Measurements from ENCODE around the gene PDIA2.

PDIA2 gene

GRCh38 chr16:286491-287297 lies 3.7 kb downstream of the PDIA2 start:
- Histone ChIP-seq H3K9me3 (ENCODE audit: control insufficient read depth in 1 of 2, low read length in 2 of 2) (no peaks in the 10 kb centered on the region), H3K27ac (ENCODE audit: low read depth, low read length) (no peak overlapping the region), H3K9ac (ENCODE audit: low read depth in 1 of 2, low read length in 2 of 2) (no peak overlapping the region), H3K36me3 (ENCODE audit: control insufficient read depth in 1 of 2, insufficient read depth in 2 of 2, low read length in 2 of 2) (peaks cover 5 to 34% of the 10 kb centered on the region in 2 donors), H3K27me3 (ENCODE audit: control insufficient read depth in 1 of 2, insufficient read depth in 2 of 2, low read length in 2 of 2) (peaks cover 0 to 5% of the 10 kb centered on the region in 2 donors), H3K4me3 (ENCODE audit: low read depth in 1 of 2, low read length in 2 of 2) (no peak overlapping the region), H3K4me1 (ENCODE audit: control insufficient read depth in 1 of 2, insufficient read depth in 2 of 2, low read length in 2 of 2) (no peaks in the 10 kb centered on the region)

DNA sequence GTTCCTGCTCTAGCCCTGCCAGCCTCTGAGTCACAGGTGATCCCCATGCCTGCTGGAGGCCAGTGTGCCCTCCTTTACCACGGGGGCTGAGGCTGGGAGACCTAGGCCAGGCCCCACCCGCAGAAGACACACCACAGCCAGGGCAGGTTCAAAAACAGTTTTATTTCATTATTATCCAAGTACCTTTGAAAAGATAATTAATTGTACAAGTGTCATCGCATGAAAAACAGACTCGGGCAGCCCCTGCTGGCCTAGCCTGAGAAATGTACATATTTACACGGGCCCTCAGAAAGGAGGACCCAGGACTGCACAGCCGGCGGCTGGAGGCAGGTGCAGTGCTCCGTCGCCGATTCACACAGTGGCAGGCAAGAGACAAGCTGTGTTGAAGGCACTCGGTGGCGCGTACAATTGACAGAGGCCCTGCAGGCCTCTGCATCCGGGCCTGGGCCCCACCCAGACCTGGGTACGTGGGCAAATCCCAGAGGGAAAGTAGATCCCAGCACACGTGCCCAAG lies 4.4 kb downstream of the PDIA2 start:
- Histone ChIP-seq H3K9ac (ENCODE audit: low read depth in 1 of 2, low read length in 2 of 2) (no peak overlapping the region), H3K9me3 (ENCODE audit: control insufficient read depth in 1 of 2, low read length in 2 of 2) (no peaks in the 10 kb centered on the region), H3K4me1 (ENCODE audit: control insufficient read depth in 1 of 2, insufficient read depth in 2 of 2, low read length in 2 of 2) (no peaks in the 10 kb centered on the region), H3K27ac (ENCODE audit: low read depth, low read length) (no peak overlapping the region), H3K27me3 (ENCODE audit: control insufficient read depth in 1 of 2, insufficient read depth in 2 of 2, low read length in 2 of 2) (no peaks in the 10 kb centered on the region), H3K4me3 (ENCODE audit: low read depth in 1 of 2, low read length in 2 of 2) (no peak overlapping the region), H3K36me3 (ENCODE audit: control insufficient read depth in 1 of 2, insufficient read depth in 2 of 2, low read length in 2 of 2) (peaks cover 5 to 40% of the 10 kb centered on the region in 2 donors)

DNA sequence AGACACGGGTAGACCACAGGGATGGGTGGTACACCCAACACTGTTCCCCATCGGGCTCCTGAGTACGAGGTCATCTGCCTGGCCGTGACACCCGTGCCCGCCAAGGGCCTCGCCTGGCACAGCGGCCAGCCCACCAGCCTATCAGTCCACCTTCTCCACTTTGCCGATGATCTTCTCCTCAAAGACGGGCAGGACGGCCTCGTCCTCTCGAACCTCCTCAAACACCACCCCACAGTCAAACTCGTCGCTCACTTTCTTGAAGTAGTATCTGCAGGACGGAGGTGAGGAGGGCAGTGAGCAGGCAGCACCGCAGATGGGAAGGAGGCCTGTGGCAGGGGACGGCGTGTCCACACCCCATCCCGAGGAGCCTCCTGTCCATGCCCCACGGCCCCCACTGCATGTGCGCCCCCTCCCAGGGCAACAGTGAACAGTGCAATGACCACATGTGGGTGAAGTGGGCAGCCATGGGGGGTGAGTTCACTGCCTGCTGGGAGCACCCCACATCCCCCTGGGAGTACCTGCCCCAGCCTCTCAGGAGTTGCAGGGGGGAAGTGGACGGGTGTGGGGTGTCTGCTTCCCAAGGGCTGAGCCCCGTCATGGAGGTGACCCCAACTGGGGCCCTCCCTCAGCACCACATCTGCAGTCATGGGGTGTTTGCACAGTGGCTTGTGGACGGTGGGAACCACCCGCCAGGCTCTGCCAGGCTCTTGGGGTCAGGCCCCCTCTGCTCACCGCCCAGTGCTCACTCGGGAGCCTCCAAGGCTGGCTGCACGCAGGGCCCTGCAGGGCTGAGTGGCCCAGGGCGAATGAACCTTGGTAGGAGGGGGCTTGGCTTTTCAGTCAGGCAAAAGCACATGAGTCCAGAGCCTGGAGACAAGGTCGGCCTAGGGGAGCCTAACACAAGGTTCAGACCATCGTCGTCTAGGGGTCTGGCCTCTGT lies 5.3 kb downstream of the PDIA2 start:
- Histone ChIP-seq H3K4me3 (ENCODE audit: low read depth in 1 of 2, low read length in 2 of 2) (no peak overlapping the region), H3K27me3 (ENCODE audit: control insufficient read depth in 1 of 2, insufficient read depth in 2 of 2, low read length in 2 of 2) (no peaks in the 10 kb centered on the region), H3K36me3 (ENCODE audit: control insufficient read depth in 1 of 2, insufficient read depth in 2 of 2, low read length in 2 of 2) (peaks cover 5 to 49% of the 10 kb centered on the region in 2 donors), H3K9me3 (ENCODE audit: control insufficient read depth in 1 of 2, low read length in 2 of 2) (no peaks in the 10 kb centered on the region), H3K27ac (ENCODE audit: low read depth, low read length) (no peak overlapping the region), H3K4me1 (ENCODE audit: control insufficient read depth in 1 of 2, insufficient read depth in 2 of 2, low read length in 2 of 2) (no peaks in the 10 kb centered on the region), H3K9ac (ENCODE audit: low read depth in 1 of 2, low read length in 2 of 2) (no peak overlapping the region)

DNA sequence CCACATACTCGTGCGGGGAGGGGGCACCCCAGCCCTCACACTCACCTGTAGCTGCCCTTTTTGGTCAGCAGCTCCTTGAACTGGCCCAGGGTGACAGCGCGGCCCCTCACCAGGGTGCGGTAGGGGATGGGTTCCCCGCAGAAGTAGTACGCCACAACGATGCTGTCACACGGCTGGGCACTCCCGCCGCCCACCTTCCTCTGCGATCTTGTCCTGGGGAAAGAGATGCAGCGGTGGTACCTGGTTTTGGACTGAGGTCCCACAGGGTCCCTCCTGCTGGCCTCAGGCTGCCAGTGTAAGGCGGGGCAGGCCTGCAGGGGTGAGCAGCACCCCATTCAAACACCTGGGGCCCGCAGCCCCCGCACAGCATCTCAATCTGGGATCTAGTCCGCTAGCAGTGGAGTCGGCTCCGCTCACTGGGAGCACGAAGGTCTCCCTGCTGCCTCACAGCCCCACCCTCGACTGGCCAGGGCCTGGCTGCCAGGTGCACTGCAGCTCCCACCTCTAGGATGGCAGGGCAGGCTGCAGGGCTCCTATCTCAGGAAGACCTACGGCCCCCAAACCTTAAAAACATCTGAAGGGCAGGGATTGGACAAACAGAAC lies 6.5 kb downstream of the PDIA2 start:
- Histone ChIP-seq H3K4me3 (ENCODE audit: low read depth in 1 of 2, low read length in 2 of 2) (no peak overlapping the region), H3K9me3 (ENCODE audit: control insufficient read depth in 1 of 2, low read length in 2 of 2) (no peaks in the 10 kb centered on the region), H3K9ac (ENCODE audit: low read depth in 1 of 2, low read length in 2 of 2) (no peak overlapping the region), H3K4me1 (ENCODE audit: control insufficient read depth in 1 of 2, insufficient read depth in 2 of 2, low read length in 2 of 2) (no peaks in the 10 kb centered on the region), H3K27ac (ENCODE audit: low read depth, low read length) (no peak overlapping the region), H3K27me3 (ENCODE audit: control insufficient read depth in 1 of 2, insufficient read depth in 2 of 2, low read length in 2 of 2) (no peaks in the 10 kb centered on the region), H3K36me3 (ENCODE audit: control insufficient read depth in 1 of 2, insufficient read depth in 2 of 2, low read length in 2 of 2) (peaks cover 5 to 57% of the 10 kb centered on the region in 2 donors)

- Histone ChIP-seq H3K9ac (ENCODE audit: low read depth in 1 of 2, low read length in 2 of 2) (no peak overlapping the region), H3K27ac (ENCODE audit: low read depth, low read length) (no peak overlapping the region), H3K27me3 (ENCODE audit: control insufficient read depth in 1 of 2, insufficient read depth in 2 of 2, low read length in 2 of 2) (no peaks in the 10 kb centered on the region), H3K9me3 (ENCODE audit: control insufficient read depth in 1 of 2, low read length in 2 of 2) (no peaks in the 10 kb centered on the region), H3K4me3 (ENCODE audit: low read depth in 1 of 2, low read length in 2 of 2) (no peak overlapping the region), H3K36me3 (ENCODE audit: control insufficient read depth in 1 of 2, insufficient read depth in 2 of 2, low read length in 2 of 2) (peaks cover 5 to 57% of the 10 kb centered on the region in 2 donors), H3K4me1 (ENCODE audit: control insufficient read depth in 1 of 2, insufficient read depth in 2 of 2, low read length in 2 of 2) (no peaks in the 10 kb centered on the region)
Measured at GRCh38 chr16:290015-290680, 7.2 kb downstream of the PDIA2 start.

GRCh38 chr16:290681-291405 lies 7.9 kb downstream of the PDIA2 start:
- H3K27me3 ChIP-seq (ENCODE audit: control insufficient read depth in 1 of 2, insufficient read depth in 2 of 2, low read length in 2 of 2), result no peaks in the 10 kb centered on the region
- H3K9ac ChIP-seq (ENCODE audit: low read depth in 1 of 2, low read length in 2 of 2), result no peak overlapping the region
- no peak overlapping the region for H3K4me3 ChIP-seq (ENCODE audit: low read depth in 1 of 2, low read length in 2 of 2)
- peaks cover 5 to 57% of the 10 kb centered on the region in 2 donors for H3K36me3 ChIP-seq (ENCODE audit: control insufficient read depth in 1 of 2, insufficient read depth in 2 of 2, low read length in 2 of 2)
- H3K27ac ChIP-seq (ENCODE audit: low read depth, low read length), result no peak overlapping the region
- no peaks in the 10 kb centered on the region for H3K4me1 ChIP-seq (ENCODE audit: control insufficient read depth in 1 of 2, insufficient read depth in 2 of 2, low read length in 2 of 2)
- no peaks in the 10 kb centered on the region for H3K9me3 ChIP-seq (ENCODE audit: control insufficient read depth in 1 of 2, low read length in 2 of 2)

DNA sequence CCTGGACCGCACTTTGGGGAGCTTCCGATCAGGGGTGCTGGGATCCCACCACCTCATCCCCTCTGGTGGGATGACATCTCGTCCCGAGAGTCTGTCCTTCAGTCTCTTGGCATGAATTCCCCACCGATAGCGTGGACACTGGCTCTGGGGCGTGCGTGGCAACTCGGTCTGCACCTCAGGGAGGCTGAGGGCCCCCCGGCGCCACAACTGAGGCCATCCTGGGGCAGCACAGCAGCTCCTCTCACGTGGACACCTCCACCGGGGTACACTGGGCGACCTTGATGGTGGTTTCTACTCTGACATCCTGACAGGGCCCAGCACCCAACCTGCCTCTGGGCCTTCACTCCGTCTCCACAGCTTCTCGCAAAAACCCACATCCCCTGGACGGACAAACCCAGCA lies 8.6 kb downstream of the PDIA2 start:
- H3K36me3 ChIP-seq (ENCODE audit: control insufficient read depth in 1 of 2, insufficient read depth in 2 of 2, low read length in 2 of 2), result peaks cover 5 to 56% of the 10 kb centered on the region in 2 donors

GRCh38 chr16:293043-293775 lies 10.2 kb downstream of the PDIA2 start:
- no peak overlapping the region for H3K9ac ChIP-seq (ENCODE audit: low read depth in 1 of 2, low read length in 2 of 2)
- peaks cover 13 to 65% of the 10 kb centered on the region in 2 donors for H3K36me3 ChIP-seq (ENCODE audit: control insufficient read depth in 1 of 2, insufficient read depth in 2 of 2, low read length in 2 of 2)
- H3K9me3 ChIP-seq (ENCODE audit: control insufficient read depth in 1 of 2, low read length in 2 of 2), result no peaks in the 10 kb centered on the region
- H3K4me3 ChIP-seq (ENCODE audit: low read depth in 1 of 2, low read length in 2 of 2), result no peak overlapping the region
- no peak overlapping the region for H3K27ac ChIP-seq (ENCODE audit: low read depth, low read length)
- no peaks in the 10 kb centered on the region for H3K4me1 ChIP-seq (ENCODE audit: control insufficient read depth in 1 of 2, insufficient read depth in 2 of 2, low read length in 2 of 2)
- no peaks in the 10 kb centered on the region for H3K27me3 ChIP-seq (ENCODE audit: control insufficient read depth in 1 of 2, insufficient read depth in 2 of 2, low read length in 2 of 2)

More for the DNA sequence above, 8.6 kb downstream of the PDIA2 start:
- no peaks in the 10 kb centered on the region for H3K9me3 ChIP-seq (ENCODE audit: control insufficient read depth in 1 of 2, low read length in 2 of 2)
- H3K4me3 ChIP-seq (ENCODE audit: low read depth in 1 of 2, low read length in 2 of 2), result no peak overlapping the region
- no peaks in the 10 kb centered on the region for H3K4me1 ChIP-seq (ENCODE audit: control insufficient read depth in 1 of 2, insufficient read depth in 2 of 2, low read length in 2 of 2)
- H3K27me3 ChIP-seq (ENCODE audit: control insufficient read depth in 1 of 2, insufficient read depth in 2 of 2, low read length in 2 of 2), result no peaks in the 10 kb centered on the region
- no peak overlapping the region for H3K27ac ChIP-seq (ENCODE audit: low read depth, low read length)
- no peak overlapping the region for H3K9ac ChIP-seq (ENCODE audit: low read depth in 1 of 2, low read length in 2 of 2)

GRCh38 chr16:296276-296675 lies 13.3 kb downstream of the PDIA2 start:
- Histone ChIP-seq H3K36me3 (ENCODE audit: control insufficient read depth in 1 of 2, insufficient read depth in 2 of 2, low read length in 2 of 2) (peaks cover 12 to 44% of the 10 kb centered on the region in 2 donors), H3K27ac (ENCODE audit: low read depth, low read length) (no peak overlapping the region), H3K4me1 (ENCODE audit: control insufficient read depth in 1 of 2, insufficient read depth in 2 of 2, low read length in 2 of 2) (no peaks in the 10 kb centered on the region), H3K27me3 (ENCODE audit: control insufficient read depth in 1 of 2, insufficient read depth in 2 of 2, low read length in 2 of 2) (no peaks in the 10 kb centered on the region), H3K9ac (ENCODE audit: low read depth in 1 of 2, low read length in 2 of 2) (no peak overlapping the region), H3K9me3 (ENCODE audit: control insufficient read depth in 1 of 2, low read length in 2 of 2) (no peaks in the 10 kb centered on the region), H3K4me3 (ENCODE audit: low read depth in 1 of 2, low read length in 2 of 2) (no peak overlapping the region)
